Esophagus squamous epithelium (tissue), 4 donors: Measurements from ENCODE around the gene TMEM258.

Experiments used
- CTCF ChIP-seq, 6 experiments: fragments of 450-650 bp in 4 of 6; fragments of 200-600 bp in 2 of 6; sonication (generic) in 2 of 6; IDR thresholded peaks; one replicate each; pipeline ENCODE4 v1.5.1; 2016 to 2019; ENCODE audit warnings: antibody characterized with exemption in 6 of 6, mild to moderate bottlenecking in 4 of 6, moderate library complexity in 4 of 6
- POLR2A ChIP-seq, 4 donors: fragments of 450-650 bp; IDR thresholded peaks; one replicate each; pipeline ENCODE4 v1.6.1; 2017; ENCODE audit warnings: antibody characterized with exemption in 4 of 4, mild to moderate bottlenecking in 4 of 4, moderate library complexity in 3 of 4

DNA sequence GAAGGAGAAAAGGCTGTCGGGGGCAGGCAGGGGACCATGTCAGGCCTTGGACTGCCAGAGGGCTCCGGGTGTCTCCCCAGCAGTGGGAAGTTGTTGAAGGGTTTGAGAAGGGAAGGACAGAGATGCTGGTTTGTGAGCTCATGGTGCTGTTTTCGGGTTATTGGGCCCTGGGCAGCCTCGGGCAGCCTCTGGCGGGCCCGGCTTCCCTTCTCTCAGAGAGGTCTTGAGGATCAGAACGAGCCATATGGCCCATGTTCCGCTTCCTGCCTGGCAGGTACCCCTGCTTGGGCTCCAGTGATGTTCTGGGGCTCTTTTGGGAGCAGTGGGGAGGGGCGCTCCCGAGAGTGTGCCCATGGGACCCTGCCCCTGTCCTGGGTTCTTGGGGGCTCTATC is 30.2 kb downstream of the TMEM258 start:
- no peak for TF ChIP-seq POLR2A (IDR thresholded peaks at IDR 0.05)
- no peak for TF ChIP-seq CTCF (IDR thresholded peaks at IDR 0.05)
